ENCODE measurements around the gene BAZ2B.

- no peak for TF ChIP-seq EZH2 (IDR thresholded peaks at IDR 0.05)
- no peak for TF ChIP-seq FOXP2 (optimal IDR thresholded peaks at IDR 0.05; ENCODE audit: control extremely low read depth, extremely low read length, insufficient read depth)
These were observed 253.5 kb downstream of the BAZ2B start for GRCh38 chr2:159362816-159363251.

Data from SK-N-MC (cell line).